GM06990 (cell line): Measurements from ENCODE around the gene ACTMAP.
"Not testable (repeated sequence)": the region's sequence is repeated elsewhere in the genome, so short reads cannot be mapped to it uniquely, and the experiment has no call there.

Experiments
- DNase-seq: peaks from one replicate; pipeline ENCODE4 v3.0.0-alpha.2; 2011; ENCODE audit not compliant: insufficient read length; ENCODE audit errors: extremely low read depth
- H3K27me3 ChIP-seq: replicated peaks from 2 replicates; pipeline ENCODE4 v1.6.0; 2011; ENCODE audit warnings: low read length; ENCODE audit not compliant: control insufficient read depth, insufficient read depth
- H3K36me3 ChIP-seq: 2 replicates; pipeline ENCODE4 v1.5.1; 2011; ENCODE audit warnings: low read length; ENCODE audit not compliant: control insufficient read depth, insufficient read depth
- H3K4me3 ChIP-seq: replicated peaks from 2 replicates; pipeline ENCODE4 v1.5.1; 2011; ENCODE audit warnings: low read depth, mild to moderate bottlenecking, control low read depth, low read length
- TF ChIP-seq, protein P1 (sequence below): IDR thresholded peaks from 2 replicates; pipeline ENCODE4 v1.5.1; 2011; ENCODE audit warnings: low read length, control low read depth, mild to moderate bottlenecking, inconsistent platforms; ENCODE audit not compliant: insufficient read depth, poor library complexity, severe bottlenecking

ACTMAP gene

DNA sequence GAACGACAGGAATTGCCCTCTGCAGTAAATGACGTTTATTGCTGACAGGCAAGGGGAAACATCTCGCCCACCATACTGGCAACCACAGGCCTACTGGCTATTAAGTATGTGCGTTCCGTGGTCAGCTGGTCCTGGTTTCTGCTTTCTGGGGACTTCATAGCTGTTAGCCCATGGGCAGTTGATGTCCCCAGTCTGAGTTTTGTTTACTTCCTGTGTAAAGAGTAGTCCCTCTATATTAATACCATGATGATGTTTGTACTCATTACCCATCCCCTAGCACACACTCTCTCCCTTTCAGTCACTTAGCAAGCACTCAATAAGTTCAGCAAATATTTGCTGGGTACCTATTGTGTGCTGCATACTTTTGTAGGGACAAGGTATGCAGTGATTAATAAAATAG is 18.6 kb upstream of the ACTMAP start:
- TF ChIP-seq, protein P1, sequence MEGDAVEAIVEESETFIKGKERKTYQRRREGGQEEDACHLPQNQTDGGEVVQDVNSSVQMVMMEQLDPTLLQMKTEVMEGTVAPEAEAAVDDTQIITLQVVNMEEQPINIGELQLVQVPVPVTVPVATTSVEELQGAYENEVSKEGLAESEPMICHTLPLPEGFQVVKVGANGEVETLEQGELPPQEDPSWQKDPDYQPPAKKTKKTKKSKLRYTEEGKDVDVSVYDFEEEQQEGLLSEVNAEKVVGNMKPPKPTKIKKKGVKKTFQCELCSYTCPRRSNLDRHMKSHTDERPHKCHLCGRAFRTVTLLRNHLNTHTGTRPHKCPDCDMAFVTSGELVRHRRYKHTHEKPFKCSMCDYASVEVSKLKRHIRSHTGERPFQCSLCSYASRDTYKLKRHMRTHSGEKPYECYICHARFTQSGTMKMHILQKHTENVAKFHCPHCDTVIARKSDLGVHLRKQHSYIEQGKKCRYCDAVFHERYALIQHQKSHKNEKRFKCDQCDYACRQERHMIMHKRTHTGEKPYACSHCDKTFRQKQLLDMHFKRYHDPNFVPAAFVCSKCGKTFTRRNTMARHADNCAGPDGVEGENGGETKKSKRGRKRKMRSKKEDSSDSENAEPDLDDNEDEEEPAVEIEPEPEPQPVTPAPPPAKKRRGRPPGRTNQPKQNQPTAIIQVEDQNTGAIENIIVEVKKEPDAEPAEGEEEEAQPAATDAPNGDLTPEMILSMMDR: no peak
- DNase-seq: no peak
- Histone ChIP-seq H3K27me3 (no peaks in the 10 kb centered on the region), H3K36me3 (peaks cover 12% of the 10 kb centered on the region), H3K4me3 (no peak overlapping the region)

DNA sequence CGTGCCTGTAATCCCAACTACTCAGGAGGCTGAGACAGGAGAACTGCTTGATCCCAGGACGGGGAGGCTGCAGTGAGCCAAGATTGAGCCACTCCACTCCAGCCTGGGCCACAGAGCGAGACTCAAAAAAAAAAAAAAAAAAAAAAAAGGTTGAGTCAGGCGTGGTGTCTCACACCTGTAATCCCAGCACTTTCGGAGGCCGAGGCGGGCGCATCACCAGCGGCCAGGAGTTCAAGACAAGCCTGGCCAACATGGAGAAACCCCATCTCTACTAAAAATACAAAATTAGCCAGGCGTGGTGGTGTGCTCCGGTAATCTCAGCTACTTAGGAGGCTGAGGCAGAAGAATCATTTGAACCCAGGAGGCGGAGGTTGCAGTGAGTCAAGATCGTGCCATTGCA is 16.1 kb upstream of the ACTMAP start:
- DNase-seq, H3K27me3 ChIP-seq, H3K4me3 ChIP-seq: not testable (repeated sequence)
- peaks cover 34% of the 10 kb centered on the region for H3K36me3 ChIP-seq

GRCh38 chr19:40763963-40764362 is 13.7 kb upstream of the ACTMAP start:
- no peaks in the 10 kb centered on the region for H3K27me3 ChIP-seq
- H3K4me3 ChIP-seq: no peak overlapping the region
- TF ChIP-seq, protein P1: no peak
- DNase-seq: no peak
- H3K36me3 ChIP-seq: peaks cover 47% of the 10 kb centered on the region

- TF ChIP-seq, protein P1: no peak
- H3K27me3 ChIP-seq: no peaks in the 10 kb centered on the region
- H3K4me3 ChIP-seq: no peak overlapping the region
- H3K36me3 ChIP-seq: peaks cover 47% of the 10 kb centered on the region
- DNase-seq: no peak
Measured at GRCh38 chr19:40763526-40763925, 13.2 kb upstream of the ACTMAP start.

GRCh38 chr19:40762754-40763470 is 12.6 kb upstream of the ACTMAP start:
- no peak overlapping the region for H3K4me3 ChIP-seq
- H3K27me3 ChIP-seq: no peaks in the 10 kb centered on the region
- H3K36me3 ChIP-seq: peaks cover 51% of the 10 kb centered on the region
- no peak for DNase-seq
- TF ChIP-seq, protein P1: no peak

- H3K4me3 ChIP-seq: no peak overlapping the region
- no peaks in the 10 kb centered on the region for H3K27me3 ChIP-seq
- peaks cover 59% of the 10 kb centered on the region for H3K36me3 ChIP-seq
- no peak for DNase-seq
- TF ChIP-seq, protein P1: no peak
Measured at GRCh38 chr19:40759352-40759751, 9.1 kb upstream of the ACTMAP start.
